ENCODE data around the gene ZBBX. TPM values are rescaled to one million over a fixed set of nuclear protein-coding genes. Genes with fewer than 3 reads are reported as not detected.

ZBBX gene
- polyA plus RNA-seq, 6 donors from 2014 or later = not detected

GRCh38 chr3:167355446-167355845 is 24.7 kb downstream of the ZBBX start:
- peaks cover 6 to 12% (median 10%) of the 10 kb centered on the region in 3 donors for H3K27me3 Mint-ChIP-seq
- H3K4me3 Mint-ChIP-seq = no peak overlapping the region
- ATAC-seq (ENCODE audit: low read depth in 2 of 2) = no peak
- DNase-seq = no peak
- H3K9me3 Mint-ChIP-seq = peaks cover 0 to 9% (median 6%) of the 10 kb centered on the region in 7 donors
- peaks cover 0 to 8% of the 10 kb centered on the region in 2 donors for H3K36me3 Mint-ChIP-seq
- no peaks in the 10 kb centered on the region for H3K4me1 Mint-ChIP-seq
- no peak overlapping the region for H3K27ac Mint-ChIP-seq

DNA sequence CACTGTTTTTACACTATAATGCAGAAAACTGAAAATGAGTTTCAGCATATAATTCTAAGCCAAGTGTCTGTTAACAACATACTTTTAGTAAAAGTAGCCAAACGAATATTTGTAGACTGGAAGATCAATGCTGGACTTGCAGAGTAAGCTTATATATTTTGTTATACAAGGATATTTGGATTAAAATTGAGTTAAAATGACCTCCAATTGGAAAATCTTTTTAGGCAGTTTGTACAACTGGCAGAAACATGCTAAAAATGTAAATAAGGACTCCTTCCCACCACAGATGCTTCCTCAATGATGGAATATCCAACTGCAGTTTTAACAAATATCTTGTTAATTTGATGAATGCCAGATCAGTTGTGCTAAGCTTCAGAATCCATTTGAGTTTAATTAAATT is 25.3 kb downstream of the ZBBX start:
- Mint-ChIP-seq H3K9me3 (peaks cover 0 to 9% (median 6%) of the 10 kb centered on the region in 7 donors), H3K27ac (no peak overlapping the region), H3K4me1 (no peaks in the 10 kb centered on the region), H3K36me3 (peaks cover 0 to 8% of the 10 kb centered on the region in 2 donors), H3K27me3 (peaks cover 6 to 12% (median 10%) of the 10 kb centered on the region in 3 donors), H3K4me3 (no peak overlapping the region)
- no peak for ATAC-seq (ENCODE audit: low read depth in 2 of 2)
- no peak for DNase-seq

- H3K27ac Mint-ChIP-seq = no peak overlapping the region
Observed at GRCh38 chr3:167350245-167350862, 29.7 kb downstream of the ZBBX start.

GRCh38 chr3:167346171-167346570 is 33.9 kb downstream of the ZBBX start:
- no peaks in the 10 kb centered on the region for H3K36me3 Mint-ChIP-seq
- no peaks in the 10 kb centered on the region for H3K9me3 Mint-ChIP-seq
- no peak overlapping the region for H3K4me3 Mint-ChIP-seq
- no peak overlapping the region for H3K27ac Mint-ChIP-seq
- peaks cover 0 to 15% (median 9%) of the 10 kb centered on the region in 3 donors for H3K27me3 Mint-ChIP-seq
- ATAC-seq (ENCODE audit: low read depth in 2 of 2) = no peak
- DNase-seq = no peak
- no peaks in the 10 kb centered on the region for H3K4me1 Mint-ChIP-seq

More at GRCh38 chr3:167350245-167350862, 29.7 kb downstream of the ZBBX start:
- H3K9me3 Mint-ChIP-seq = no peaks in the 10 kb centered on the region
- H3K4me1 Mint-ChIP-seq = no peaks in the 10 kb centered on the region
- H3K27me3 Mint-ChIP-seq = peaks cover 6 to 20% (median 7%) of the 10 kb centered on the region in 3 donors
- no peak overlapping the region for H3K4me3 Mint-ChIP-seq
- no peaks in the 10 kb centered on the region for H3K36me3 Mint-ChIP-seq
- no peak for ATAC-seq (ENCODE audit: low read depth in 2 of 2)
- no peak for DNase-seq

- no peak overlapping the region for H3K27ac Mint-ChIP-seq
- H3K4me3 Mint-ChIP-seq = no peak overlapping the region
- H3K27me3 Mint-ChIP-seq = peaks cover 0 to 4% (median 3%) of the 10 kb centered on the region in 3 donors
- DNase-seq = no peak
- ATAC-seq (ENCODE audit: low read depth in 2 of 2) = no peak
- peaks cover 6 to 8% (median 7%) of the 10 kb centered on the region in 3 donors for H3K4me1 Mint-ChIP-seq
- H3K36me3 Mint-ChIP-seq = no peaks in the 10 kb centered on the region
- peaks cover 0 to 10% (median 0%) of the 10 kb centered on the region in 7 donors for H3K9me3 Mint-ChIP-seq
Observed at GRCh38 chr3:167330993-167331785, 48.9 kb downstream of the ZBBX start.

DNA sequence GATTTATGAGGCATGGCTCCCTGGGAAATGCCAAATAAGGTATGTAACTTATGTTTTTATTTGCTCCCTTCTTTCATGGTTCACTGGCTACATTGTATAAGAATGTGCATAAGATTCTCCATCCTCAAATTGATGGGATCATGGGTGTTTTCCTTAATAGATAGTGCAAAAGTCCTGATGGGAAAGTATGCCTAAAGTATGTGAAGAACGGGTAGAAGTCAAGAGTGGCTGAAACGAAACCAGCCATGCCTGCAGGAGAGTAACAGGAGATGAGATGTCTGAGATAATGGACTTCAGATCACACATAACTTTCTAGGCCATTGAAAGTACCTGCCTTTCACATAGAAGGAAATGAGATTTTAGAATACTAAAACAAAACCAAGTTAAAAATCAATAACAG is 56.5 kb downstream of the ZBBX start:
- Mint-ChIP-seq H3K27me3 (peaks cover 0 to 6% (median 0%) of the 10 kb centered on the region in 3 donors), H3K27ac (peak overlapping the region in 1 of 6 donors; percentile 8), H3K9me3 (peaks cover 0 to 5% (median 0%) of the 10 kb centered on the region in 7 donors), H3K36me3 (no peaks in the 10 kb centered on the region), H3K4me3 (no peak overlapping the region), H3K4me1 (no peaks in the 10 kb centered on the region)
- DNase-seq (no peak), ATAC-seq (ENCODE audit: low read depth in 2 of 2) (no peak)

DNA sequence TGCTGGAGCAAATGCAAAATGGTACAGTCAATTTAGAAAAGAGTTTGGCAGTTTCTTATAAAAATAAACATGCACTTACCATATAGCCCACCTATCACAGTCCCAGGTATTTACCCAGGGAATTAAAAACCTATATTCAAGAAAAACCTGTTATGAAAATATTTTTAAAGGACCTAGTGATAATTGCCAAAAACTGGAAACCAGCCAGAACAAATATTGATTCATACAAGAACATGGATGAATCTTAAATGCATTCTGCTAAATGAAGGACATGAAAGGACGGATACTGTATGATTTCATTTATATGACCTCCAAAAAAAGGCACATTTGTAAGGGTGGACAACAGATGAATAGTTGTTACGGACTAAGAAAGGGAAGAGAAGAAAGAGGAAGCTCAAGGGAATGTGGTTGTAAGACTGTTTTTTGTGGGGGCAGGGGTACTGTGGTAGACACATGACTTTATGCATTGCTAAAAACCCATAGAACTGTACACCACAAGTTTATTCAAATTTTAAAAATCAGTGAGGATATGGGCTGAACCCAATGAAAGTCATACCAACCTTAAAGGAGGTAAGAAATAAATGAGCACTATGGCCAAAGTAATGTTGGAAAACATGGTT is 61.0 kb downstream of the ZBBX start:
- H3K27ac Mint-ChIP-seq = no peak overlapping the region
- H3K27me3 Mint-ChIP-seq = no peaks in the 10 kb centered on the region
- H3K36me3 Mint-ChIP-seq = no peaks in the 10 kb centered on the region
- ATAC-seq (ENCODE audit: low read depth in 2 of 2) (no peak), DNase-seq (no peak)
- no peaks in the 10 kb centered on the region for H3K9me3 Mint-ChIP-seq
- H3K4me3 Mint-ChIP-seq = no peak overlapping the region
- no peaks in the 10 kb centered on the region for H3K4me1 Mint-ChIP-seq

DNA sequence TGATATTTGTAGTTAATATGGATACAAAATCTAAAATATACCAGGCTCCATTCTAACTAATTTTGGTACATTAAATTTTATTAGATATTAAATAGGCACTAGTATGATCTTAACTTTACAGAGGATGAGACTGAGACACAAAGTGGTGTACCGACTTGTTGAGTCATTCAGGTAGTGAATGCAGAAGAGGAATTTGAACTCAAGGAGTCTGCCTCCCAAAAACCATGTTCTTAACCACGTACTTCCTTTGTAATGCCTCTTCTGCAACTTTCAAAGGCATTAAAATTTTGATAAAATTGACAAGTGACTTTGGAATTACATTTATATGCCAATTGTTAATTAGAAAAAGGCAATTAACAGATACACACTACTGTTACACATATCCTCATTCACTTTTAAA is 61.8 kb downstream of the ZBBX start:
- Mint-ChIP-seq H3K4me1 (no peaks in the 10 kb centered on the region), H3K27ac (no peak overlapping the region), H3K9me3 (no peaks in the 10 kb centered on the region), H3K4me3 (no peak overlapping the region), H3K36me3 (no peaks in the 10 kb centered on the region), H3K27me3 (no peaks in the 10 kb centered on the region)
- DNase-seq = no peak
- no peak for ATAC-seq (ENCODE audit: low read depth in 2 of 2)

DNA sequence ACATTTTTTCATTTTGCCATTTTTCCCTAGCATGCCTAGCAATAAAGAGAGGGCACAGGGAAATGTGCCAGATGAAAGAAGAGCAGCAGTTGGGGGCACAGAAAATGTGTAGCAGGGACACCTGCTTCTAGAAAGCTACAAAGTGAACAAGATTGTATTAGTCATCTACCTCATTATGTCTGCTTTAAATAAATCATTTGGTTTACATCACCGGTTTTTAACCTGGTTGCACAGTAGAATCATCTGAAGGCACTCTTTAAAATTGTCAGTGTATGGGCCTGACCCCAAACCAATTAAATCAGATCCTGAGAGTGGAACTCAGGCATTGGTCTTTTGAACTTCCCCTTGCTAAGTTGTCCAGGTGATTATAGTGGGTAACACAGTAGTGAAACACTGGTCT is 73.8 kb downstream of the ZBBX start:
- DNase-seq (no peak), ATAC-seq (ENCODE audit: low read depth in 2 of 2) (no peak)
- H3K9me3 Mint-ChIP-seq = peaks cover 0 to 9% (median 4%) of the 10 kb centered on the region in 7 donors
- H3K4me1 Mint-ChIP-seq = no peaks in the 10 kb centered on the region
- H3K27ac Mint-ChIP-seq = no peak overlapping the region
- H3K4me3 Mint-ChIP-seq = no peak overlapping the region
- no peaks in the 10 kb centered on the region for H3K36me3 Mint-ChIP-seq
- H3K27me3 Mint-ChIP-seq = peaks cover 0 to 10% (median 0%) of the 10 kb centered on the region in 3 donors

DNA sequence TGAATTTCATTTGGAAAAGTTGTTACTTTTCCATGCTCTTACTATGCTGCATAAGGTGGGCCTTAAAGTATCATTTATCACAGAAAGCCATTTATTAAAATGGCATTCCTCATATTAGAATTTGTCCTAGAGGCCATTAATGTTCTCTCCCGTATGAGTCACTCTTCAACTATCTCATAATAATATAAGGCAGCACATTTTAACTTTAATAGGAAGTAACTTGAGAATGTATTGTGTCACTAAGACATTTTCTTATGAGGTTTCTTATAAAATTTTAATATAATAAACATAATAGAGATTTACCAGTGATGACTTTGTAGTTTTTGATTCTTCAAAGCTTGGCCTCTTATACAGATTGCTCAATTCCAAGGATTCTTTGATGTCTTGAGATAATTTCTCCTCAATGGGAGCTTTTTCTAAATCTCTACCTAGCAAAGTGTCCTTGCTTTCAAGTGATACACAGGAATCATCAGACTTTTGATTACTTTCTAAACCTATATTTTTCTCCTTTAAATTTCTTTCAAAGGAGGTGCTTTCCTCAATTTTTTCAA is 74.7 kb downstream of the ZBBX start:
- ATAC-seq (ENCODE audit: low read depth in 2 of 2) = no peak
- H3K9me3 Mint-ChIP-seq = peaks cover 0 to 8% (median 4%) of the 10 kb centered on the region in 7 donors
- H3K27me3 Mint-ChIP-seq = peaks cover 0 to 10% (median 0%) of the 10 kb centered on the region in 3 donors
- no peaks in the 10 kb centered on the region for H3K36me3 Mint-ChIP-seq
- no peak overlapping the region for H3K4me3 Mint-ChIP-seq
- no peaks in the 10 kb centered on the region for H3K4me1 Mint-ChIP-seq
- no peak for DNase-seq
- H3K27ac Mint-ChIP-seq = no peak overlapping the region

- no peak for DNase-seq
- Mint-ChIP-seq H3K27ac (no peak overlapping the region), H3K4me1 (no peaks in the 10 kb centered on the region), H3K9me3 (peaks cover 0 to 3% (median 0%) of the 10 kb centered on the region in 7 donors), H3K27me3 (peaks cover 0 to 10% (median 0%) of the 10 kb centered on the region in 3 donors), H3K36me3 (no peaks in the 10 kb centered on the region), H3K4me3 (no peak overlapping the region)
- no peak for ATAC-seq (ENCODE audit: low read depth in 2 of 2)
Observed at GRCh38 chr3:167304077-167304476, 76.0 kb downstream of the ZBBX start.

DNA sequence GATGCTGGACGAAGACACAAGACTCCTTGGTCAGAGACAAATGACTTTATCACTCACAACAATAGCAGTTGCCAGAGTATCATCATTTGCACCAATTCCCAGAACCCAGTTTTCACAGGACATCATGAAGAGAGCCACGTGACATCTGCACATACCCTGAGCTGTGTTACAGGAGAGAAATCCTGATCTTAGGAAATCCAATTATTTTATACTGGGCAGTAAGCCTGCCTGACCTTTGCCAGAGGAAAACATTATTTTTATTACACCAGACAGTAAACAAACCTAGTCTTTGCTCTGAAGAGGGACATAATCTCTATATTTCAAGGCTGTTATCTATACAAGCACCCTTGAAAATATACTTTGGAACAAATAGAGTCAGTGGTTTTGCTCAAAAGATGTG is 77.4 kb downstream of the ZBBX start:
- Mint-ChIP-seq H3K4me3 (no peak overlapping the region), H3K27ac (no peak overlapping the region), H3K4me1 (no peaks in the 10 kb centered on the region), H3K9me3 (no peaks in the 10 kb centered on the region), H3K36me3 (no peaks in the 10 kb centered on the region), H3K27me3 (peaks cover 0 to 10% (median 0%) of the 10 kb centered on the region in 3 donors)
- DNase-seq = no peak
- ATAC-seq (ENCODE audit: low read depth in 2 of 2) = no peak

GRCh38 chr3:167300207-167300606 is 79.9 kb downstream of the ZBBX start:
- Mint-ChIP-seq H3K27ac (no peak overlapping the region), H3K4me3 (no peak overlapping the region), H3K9me3 (peaks cover 0 to 6% (median 0%) of the 10 kb centered on the region in 7 donors), H3K4me1 (no peaks in the 10 kb centered on the region), H3K27me3 (peaks cover 0 to 10% (median 0%) of the 10 kb centered on the region in 3 donors), H3K36me3 (no peaks in the 10 kb centered on the region)
- no peak for ATAC-seq (ENCODE audit: low read depth in 2 of 2)
- no peak for DNase-seq

Measured in naive B cell (primary cell).